ENCODE data around the gene CLRN3.
A peak's percentile ranks its signal among the peaks of the same experiment; 100 is the strongest.

Gene CLRN3

DNA sequence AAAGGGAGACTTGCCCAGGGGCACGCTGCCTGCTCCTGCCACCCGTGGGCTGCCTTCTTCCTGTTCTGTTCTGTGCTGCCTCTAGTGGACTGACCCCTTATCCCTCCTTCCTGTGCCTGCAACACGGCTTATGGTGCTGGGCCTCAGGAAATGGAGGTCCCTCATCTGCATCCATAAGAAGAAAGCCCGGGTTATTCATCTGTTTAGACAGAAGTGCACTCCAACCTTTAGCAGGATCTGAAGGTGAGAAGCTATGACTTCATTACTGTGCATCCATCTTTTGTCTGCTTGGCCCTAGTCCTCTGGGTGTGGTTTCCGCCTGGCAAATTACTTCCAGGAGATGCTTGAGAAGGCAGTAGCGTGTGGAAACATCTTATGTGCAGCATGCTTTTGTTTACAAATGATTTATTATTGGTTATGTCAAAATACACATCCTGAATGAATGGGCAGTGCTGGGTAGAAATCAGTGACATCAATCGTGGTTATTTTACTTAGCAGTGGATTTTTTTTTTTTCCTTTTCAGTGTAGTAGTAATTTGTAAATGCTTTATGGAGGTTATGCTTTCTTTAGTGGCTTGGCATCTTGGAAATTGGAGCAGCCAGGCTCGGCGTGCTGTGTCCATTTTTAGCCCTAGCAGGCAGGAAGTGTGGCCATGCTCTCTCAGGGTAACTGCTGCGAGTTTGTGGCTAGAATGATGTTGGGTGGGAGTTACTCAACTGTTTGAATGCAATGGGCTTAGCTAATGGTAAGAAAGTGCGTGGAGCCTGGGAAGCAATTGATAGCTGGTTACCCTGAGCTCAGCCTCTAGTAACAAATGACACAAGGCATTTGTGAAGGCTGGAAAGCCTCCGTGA lies 26.9 kb upstream of the CLRN3 start:
- no peak for DNase-seq (ENCODE audit: low read depth in 4 of 4, low spot score in 1 of 4)

DNA sequence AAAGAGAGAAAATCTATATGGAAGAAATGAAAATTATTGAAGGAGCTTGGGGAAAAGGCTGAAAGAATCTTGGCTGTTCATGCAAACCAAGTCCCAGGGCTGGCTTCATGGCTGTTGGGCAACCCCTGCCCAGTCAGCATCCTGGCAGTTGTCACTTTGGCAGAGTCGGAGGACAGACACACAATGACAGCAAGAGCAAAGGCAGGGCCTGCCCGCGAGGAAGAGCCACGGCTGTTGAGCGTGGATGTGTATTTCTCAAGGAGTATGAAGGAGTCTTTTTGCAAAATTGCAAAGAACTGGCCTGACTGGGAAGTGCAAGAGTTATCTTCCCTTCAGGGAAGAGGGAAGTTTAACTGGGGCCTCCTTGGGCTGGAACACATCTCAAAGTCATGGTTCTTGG lies 25.8 kb upstream of the CLRN3 start:
- DNase-seq (ENCODE audit: low read depth in 4 of 4, low spot score in 1 of 4): no peak

DNA sequence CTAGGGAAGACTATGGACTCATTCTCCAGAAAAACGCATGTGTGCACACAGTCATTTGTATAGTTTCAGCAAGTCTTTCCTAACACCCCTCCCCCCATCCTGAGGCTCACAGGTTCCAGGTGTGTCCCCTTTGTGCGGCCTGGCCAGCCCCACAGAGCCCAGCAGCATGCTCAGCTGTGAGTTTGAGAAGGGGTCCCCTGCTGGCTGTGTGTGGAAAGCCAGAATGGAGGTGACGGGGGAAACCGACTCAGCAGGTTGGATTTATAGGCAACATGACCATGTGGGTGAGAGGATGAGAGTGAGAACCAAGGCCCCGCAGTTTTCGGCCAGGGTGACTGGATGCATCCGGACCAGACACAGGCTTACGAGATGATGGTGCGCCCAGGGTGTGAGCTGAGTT lies 24.1 kb upstream of the CLRN3 start:
- no peak for DNase-seq (ENCODE audit: low read depth in 4 of 4, low spot score in 1 of 4)

DNA sequence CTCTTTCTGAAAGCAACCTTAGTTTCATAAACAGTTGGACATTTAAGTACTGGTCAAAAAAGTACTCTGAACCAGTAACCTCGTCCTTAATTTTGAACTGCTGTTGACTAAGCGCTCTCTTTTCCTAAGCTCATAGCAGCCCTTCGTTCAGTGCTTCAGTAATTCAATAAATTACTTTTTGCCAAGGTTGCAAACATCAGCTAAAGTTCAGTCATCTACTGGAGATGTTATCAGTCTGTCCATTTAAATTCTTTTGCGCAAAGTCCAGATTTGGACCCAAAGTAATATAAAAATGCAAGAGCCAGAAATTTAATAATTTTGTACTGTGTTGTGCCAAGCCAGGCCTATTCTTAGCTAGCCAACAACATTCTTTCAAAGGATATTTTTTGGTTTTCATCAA lies 22.6 kb upstream of the CLRN3 start:
- DNase-seq (ENCODE audit: low read depth in 4 of 4, low spot score in 1 of 4): no peak

DNA sequence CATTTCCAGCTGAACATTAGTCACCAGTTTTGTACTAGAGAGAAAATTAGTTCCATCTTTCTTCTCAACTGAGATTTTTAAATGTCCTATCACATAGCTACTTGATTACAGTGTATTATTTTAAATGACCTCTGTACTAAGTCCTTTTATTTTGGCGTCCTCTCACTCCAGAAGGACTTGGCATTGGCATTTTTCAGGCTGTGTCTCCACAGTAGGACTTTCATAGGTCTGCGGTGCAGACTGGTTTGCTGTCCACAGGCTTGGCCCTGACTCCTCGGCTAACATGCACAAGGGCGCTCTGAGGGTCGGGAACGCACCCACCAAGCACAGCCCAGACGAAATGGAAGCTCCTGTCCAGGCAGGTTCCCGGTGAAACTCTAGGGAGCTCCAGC lies 20.6 kb upstream of the CLRN3 start:
- DNase-seq (ENCODE audit: low read depth in 4 of 4, low spot score in 1 of 4): no peak

DNA sequence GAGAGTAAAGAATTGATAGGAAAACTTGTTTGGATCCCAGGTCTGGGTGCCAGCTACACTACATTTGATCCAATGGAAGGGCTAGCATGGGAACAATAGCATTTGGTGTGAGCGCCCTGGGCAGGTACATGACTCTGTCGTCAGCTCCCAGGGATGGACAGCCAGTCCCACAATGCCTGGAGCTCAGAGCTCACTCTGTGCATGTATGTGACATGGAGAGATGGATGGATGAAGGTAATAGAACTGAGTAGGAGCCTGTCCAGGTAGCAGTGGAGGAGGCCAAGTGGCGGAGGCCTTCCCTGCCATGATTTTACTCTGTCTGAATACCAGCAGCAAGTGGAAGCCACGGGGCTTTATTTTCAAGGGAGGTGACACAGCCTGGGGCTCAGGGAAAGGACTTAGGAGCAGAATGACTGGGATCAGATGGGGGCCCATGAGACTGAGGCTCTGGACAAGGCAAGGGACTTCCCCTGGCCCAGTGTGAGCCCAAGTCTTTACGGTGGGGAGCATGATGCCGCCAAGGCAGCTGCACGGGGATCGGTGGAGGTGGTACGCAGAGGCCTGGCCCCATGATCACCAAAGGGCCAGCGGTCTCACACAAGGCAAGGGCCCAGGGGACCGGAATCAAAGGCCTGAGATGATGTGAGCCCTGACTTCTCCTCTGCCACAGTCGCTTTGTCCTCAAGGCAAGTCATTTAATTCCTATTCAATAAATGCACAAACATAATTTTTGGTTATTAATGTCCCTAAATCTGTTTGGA lies 20.0 kb upstream of the CLRN3 start:
- DNase-seq (ENCODE audit: low read depth in 4 of 4, low spot score in 1 of 4): no peak

DNA sequence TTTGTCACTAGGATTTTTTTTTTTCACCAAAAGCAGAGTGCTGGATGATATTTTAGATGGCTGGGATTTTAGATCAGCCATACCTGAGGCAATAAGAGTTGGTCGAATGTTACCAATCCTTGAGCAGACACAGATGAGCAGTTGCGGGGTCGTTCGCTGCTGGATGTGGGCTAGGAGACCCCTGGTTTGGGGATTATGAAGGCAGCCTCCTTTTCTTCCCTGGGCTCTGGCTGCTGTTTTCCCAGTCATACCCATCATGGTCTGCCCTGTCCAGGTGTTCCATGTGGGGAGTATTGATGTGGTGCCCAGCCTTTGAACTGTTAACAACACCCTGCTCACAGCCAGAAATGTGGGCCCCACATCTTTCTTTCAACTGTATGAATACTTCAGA lies 19.1 kb upstream of the CLRN3 start:
- no peak for DNase-seq (ENCODE audit: low read depth in 4 of 4, low spot score in 1 of 4)

DNA sequence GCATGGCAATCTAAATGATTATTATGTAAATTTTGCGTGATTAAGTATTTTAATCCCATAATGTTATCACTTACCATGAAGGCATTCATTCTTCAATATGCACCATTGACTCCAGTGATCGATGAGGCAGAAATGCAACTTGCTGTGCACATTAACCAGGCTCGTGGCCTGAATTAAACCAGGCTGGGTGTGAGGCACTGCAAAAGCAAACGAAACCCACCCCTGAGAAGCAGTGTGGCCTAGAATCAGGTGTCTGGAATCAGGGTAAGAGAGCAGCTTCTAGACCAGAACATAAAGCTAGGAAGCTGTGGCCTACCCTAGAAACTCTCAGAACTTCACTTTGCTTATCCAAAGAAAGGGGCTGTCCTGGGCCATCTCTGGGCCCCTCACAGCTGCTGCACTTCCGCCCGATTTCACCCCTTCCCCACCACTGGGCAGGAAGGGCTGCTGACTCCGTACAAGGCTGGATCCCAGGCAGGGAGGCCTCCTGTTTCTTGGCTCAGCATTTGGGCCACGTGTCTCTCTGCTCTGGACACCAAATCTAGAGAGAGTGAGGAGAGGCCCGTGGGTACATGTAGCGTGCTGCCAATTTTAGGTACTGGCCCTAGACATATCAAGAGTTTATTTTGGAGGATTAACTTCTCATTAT lies 18.6 kb upstream of the CLRN3 start:
- no peak for DNase-seq (ENCODE audit: low read depth in 4 of 4, low spot score in 1 of 4)

DNA sequence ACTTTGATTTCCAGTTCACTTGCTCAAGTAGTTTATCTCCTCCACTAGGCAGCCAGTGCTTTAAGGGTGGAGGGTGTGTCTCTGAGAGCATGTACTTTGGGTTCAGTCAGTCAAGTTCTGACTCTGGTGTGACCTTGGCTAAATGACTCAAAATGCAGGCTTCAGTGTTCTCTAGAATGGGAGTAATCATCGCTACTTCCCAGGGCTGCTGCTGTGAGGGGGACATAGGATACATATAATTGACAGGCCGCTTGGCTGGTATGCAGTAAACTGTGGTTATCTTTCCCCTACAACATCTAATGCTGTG lies 17.7 kb upstream of the CLRN3 start:
- no peak for DNase-seq (ENCODE audit: low read depth in 4 of 4, low spot score in 1 of 4)

DNA sequence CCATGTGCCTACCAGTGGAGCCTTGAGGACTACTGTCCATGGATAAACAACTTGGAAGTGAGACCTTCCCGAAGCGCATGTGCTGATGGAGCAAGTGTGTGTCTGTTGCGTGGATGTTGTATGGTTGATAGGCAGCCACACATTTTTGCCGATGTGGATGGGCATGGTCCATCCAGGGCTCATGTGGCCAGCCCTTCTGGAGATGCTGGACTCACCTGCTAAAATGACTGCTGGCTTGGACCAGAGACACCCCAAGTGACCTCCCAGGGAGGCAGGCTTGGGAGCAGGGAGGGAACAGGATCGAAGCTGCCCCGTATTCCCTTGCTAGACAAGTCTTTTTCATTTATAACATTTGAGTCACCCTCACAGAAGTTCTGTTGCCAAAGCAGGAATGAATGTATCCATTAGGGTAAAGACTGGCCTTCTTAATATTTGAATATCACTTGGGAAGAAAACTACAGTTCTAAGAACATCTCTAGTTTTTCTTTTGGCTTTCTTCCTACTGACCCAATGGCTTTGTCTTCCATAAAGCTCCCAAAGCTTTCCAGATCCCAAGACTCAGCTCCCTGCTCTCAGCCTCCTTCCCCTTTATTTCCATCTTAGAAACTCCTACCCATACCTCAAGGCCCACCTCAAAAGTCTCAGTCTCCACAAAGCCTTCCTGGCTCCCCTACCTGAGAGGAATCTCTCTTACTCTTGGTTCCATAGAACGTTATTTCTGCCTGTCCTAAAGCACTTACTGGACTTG lies 17.1 kb upstream of the CLRN3 start:
- DNase-seq (ENCODE audit: low read depth in 4 of 4, low spot score in 1 of 4): no peak

DNA sequence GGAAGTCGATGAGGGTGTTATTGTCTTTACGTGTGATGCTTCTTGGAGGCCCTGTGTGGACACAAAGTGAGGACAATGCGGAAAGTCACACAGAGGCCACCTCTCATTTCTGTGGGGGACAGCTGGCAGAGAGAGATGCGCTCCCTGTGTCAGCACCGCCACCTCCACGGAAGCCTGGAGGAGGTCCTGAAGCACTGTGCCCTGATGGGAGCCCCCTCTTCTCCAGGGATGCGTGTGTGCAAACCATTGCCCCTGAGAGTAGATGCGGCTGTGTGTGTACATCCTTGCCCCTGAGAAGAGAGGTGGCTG lies 16.2 kb upstream of the CLRN3 start:
- DNase-seq (ENCODE audit: low read depth in 4 of 4, low spot score in 1 of 4): no peak

DNA sequence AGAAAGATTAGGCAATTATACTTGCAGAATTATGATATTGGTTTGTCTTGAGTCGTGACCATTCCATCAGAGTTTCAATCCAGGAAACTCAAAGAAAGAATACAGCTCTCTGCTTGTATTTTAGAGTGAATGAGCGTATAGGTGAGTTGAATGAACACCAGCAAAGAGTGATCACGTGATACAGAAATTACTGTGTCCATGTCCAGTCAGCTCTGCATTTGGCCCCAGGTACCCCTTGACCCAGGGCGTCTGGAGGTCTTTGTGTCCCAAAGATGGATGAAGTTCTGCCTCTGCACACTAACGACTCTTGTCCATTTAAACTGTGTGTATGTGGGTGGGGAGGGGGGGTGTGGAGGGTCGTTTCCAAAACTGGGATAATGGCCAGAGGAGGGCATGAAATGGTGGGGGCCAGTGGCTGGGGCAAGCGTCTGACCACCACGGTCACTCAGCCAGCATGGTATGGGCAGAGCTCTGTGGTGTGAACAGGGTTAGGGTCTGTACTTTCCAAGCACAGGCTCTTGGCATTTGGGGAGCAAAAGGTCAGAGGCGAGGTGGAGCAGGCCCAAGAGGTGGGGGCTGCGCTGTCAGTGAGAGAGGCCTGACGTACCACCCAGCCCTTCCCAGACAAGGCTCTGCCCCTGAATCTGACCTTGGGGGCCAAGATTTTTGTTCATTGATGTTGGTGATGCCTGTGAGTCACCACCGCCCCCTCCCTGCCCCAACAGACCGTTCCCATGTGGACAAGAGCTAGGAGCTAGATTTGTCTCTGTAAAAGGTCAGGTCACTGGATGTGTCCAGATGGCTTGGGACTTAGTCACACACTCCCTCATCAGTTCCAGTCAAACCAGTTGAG lies 15.6 kb upstream of the CLRN3 start:
- DNase-seq (ENCODE audit: low read depth in 4 of 4, low spot score in 1 of 4): no peak

DNA sequence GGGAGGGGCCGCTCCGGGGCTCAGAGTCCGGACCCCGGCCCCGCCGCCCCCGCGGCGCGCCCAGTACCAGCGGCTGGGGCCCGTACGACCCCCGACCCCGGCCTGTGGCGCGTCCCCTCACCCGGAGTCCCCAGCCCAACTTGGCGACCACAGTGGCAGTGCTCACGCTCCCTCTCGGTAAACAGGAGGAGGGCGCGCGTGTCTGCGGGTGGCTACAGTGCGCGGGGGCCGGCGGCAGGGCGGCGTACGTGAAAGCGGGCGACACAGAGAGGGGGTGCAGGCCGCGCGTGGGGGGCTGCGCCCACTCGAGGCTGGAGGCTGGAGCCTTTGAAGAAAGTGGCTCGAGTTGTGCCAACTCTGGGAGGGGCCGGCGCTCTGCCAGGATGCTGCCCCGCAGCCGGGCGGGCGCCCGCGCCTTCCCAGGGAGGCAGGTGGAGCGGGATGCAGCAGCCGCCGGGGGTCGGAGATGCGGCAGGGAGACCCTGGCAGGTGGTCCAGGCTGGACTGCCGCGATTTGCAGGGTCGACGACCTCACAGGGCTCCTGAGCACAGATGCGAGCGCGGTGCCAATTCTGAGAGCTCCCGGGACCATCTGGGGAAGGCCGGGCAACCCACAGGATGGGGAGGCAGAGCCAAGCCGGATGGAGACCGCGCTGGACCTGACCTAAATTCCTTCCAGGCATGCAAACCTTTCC lies 14.8 kb upstream of the CLRN3 start:
- no peak for DNase-seq (ENCODE audit: low read depth in 4 of 4, low spot score in 1 of 4)

DNA sequence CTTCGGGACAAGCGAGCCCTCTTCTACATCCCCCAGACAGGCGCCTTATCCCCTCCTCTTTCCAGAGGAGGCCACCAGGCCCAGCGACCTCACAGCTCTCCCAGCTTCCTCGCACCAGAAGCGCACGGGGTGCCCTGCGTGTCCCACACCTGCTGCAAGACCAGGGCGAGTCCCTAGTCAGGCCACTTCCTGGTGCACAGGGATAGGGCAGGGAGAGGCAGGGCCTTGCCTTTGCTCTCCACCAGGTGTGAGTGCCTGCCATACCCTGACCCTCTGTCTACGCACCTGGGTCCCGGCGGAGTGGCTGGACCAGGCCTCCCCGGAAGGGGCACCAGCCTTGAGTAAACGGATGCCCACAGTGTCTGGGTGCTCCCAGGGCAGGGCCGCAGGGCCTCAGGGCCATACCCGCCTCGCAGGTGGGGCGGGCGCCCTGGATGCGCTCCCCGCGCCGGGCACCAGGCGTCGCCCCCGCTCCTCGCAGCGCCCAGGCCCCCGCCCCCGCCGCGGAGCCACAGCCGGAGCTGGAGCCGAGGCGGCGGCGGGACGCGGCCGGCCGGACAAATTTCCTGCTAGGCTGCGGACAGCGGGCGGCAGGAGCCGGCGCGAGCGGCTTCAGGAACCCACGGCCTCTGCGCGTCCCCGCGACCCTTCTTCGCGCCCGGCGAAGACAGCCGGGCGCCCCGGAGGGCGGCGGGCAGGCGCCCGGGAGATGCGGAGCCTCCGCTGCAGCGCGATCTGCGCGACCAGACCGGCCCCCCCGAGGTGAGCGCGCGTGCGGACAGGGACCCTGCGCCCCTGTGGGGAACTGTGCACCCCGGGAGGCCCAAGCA lies 14.0 kb upstream of the CLRN3 start, which contains the start of gene PTPRE:
Gene PTPRE, plus strand, starts transcription at position 556 of the 830 bp plus-strand sequence. CDS start 133,779 bp downstream, outside the sequence.
- DNase-seq (ENCODE audit: low read depth in 4 of 4, low spot score in 1 of 4): peak; percentile 44 to 63 (median 57)

DNA sequence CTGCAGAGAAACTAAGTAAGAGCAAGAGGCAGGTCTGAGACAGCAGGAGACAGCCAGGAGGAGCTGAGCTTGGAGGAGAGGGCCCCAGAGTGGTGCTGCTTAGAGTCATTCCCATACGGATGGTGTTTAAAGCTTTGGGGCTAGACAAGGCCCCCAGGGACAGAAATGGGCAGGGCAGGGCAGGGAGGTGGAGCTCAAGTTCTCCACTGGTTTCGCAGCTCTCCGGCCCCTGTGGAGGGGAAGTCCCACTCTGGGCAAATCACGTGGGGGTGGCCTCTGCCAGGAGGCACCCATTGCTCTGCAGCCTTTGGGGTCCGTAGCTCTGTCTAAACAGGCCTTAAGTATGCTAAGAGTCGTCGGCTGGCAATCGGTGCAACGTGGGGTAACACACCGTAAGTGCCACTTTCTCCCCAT lies 13.1 kb upstream of the CLRN3 start:
- DNase-seq (ENCODE audit: low read depth in 4 of 4, low spot score in 1 of 4): no peak

DNA sequence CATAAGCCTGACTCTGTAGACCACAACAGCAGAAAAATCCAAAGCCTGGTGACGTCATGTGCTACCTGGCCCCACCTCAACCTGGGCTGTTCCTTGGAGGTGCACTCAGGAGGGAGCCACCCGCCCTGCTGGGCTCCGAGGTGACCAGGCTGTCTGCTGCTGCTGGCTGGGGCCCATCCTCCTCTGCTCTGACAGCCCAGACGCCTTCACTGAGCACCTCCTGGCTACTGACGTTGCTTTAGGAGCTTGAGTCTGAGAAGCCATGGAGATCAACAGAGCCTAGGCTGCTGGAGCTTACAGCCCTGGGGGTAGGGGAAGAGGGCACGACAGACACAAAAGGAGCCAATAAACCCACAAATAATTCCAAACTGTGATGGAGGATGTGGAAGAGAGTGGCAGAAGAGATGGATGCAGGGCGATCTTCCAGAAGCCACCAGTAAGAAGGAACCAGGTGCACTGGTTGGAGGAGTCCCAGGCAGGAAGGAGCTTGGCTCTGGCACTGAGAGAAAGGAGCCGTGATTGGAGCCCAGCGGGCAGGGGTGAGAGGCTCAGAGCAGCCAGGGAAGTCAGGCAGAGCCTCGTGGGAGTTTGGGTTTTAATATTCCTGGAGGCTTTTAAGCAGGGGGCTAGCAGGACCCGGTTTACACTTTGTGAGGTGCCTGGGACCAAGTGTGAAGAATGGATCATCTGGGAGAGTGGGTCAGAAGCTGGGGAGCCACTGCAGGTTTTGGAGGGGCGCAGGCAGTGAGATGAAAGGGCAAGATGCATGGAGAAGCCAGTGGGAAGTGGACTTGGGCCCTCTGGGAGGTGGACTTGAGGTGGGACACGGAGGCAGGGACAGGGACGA lies 12.5 kb upstream of the CLRN3 start:
- no peak for DNase-seq (ENCODE audit: low read depth in 4 of 4, low spot score in 1 of 4)

DNA sequence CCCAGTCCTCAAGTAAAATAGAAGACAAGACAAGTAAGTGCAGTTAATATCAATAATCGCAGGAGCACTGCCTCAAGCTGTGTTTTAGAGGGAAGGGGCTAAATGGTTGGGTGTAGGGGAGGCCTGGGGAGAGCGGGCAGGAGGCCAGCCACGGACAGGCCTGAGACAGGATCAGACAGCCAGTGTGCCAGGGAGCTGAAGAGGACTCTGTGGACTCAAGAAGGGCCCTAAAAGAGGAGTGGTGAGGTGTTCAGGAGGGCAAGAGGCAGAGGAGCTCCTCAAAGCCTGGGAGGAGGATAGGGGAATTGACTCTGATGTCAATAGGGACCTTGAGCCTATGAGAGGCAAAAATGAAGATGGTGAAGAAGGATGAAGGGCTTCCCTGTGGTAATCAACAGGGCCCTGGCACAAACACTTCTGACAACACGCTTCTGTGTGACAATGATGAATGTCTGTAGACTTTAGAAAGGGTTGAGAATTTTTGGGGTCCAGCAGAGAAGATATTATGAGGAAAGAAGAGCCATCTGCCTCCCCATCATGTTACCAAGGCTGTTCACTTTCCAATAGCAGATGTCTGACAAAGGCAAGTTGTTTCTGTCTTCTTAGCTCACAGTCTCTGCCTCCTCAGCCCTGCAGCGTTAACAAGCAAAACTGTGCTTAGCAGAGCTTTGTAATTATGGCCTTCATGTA lies 11.7 kb upstream of the CLRN3 start:
- DNase-seq (ENCODE audit: low read depth in 4 of 4, low spot score in 1 of 4): no peak

DNA sequence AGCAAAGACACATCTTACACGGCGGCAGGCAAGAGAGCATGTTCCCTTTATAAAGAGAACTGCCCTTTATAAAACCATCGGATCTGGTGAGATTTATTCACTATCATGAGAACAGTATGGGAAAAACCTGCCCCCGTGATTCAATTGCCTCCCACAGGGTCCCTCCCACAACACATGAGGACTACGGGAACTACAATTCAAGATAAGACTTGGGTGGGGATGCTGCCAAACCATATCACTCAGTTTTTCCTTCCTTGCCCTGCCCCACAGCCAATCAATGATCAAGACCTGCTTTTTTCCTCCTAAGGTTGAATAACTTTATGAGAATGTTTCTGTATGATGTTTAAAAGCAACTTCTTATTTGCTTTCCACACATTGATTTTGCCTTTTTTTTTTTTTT lies 11.0 kb upstream of the CLRN3 start:
- no peak for DNase-seq (ENCODE audit: low read depth in 4 of 4, low spot score in 1 of 4)

All from stimulated activated CD4-positive, alpha-beta T cell treated with anti-CD3 and anti-CD28 coated beads, Interleukin-1b, Interleukin-23, amount 100 ng/mL, for 24 hours (primary cell).